Femur (tissue), 1 donor: ENCODE measurements around the gene RHBDL1.
"Not testable (repeated sequence)": the region's sequence is repeated elsewhere in the genome, so short reads cannot be mapped to it uniquely, and the experiment has no call there.

Experiments
- DNase-seq: peaks from one replicate; pipeline ENCODE4 v3.0.0-alpha.2; 2017

RHBDL1 gene

GRCh38 chr16:689175-689897 is 13.9 kb downstream of the RHBDL1 start:
- no peak for DNase-seq

- not testable (repeated sequence) for DNase-seq
Measured at GRCh38 chr16:691242-691641, 15.8 kb downstream of the RHBDL1 start.

GRCh38 chr16:692356-693108 is 17.1 kb downstream of the RHBDL1 start:
- DNase-seq = no peak

GRCh38 chr16:693364-693763 is 17.9 kb downstream of the RHBDL1 start:
- no peak for DNase-seq

DNA sequence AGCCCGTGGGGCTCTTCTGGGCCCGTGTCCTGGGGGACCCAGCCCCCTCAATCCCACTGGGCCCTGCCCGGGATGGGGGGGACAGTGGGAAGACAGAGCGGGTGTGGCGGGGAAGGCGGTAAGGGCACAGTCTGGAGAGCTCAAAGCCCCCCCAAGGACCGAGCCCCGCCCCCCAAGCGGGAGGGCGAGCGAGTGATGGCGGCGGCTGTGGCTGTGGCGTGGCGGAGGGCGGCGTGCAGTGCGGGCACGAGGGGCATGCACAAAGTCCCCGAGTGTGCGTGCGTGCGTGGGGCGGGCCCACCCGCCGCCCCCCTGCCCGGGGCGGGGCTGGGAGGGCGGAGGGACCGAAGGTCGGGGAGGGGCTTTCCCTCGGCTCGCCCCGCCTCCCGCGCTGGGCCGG is 18.3 kb downstream of the RHBDL1 start:
- DNase-seq = no peak

- no peak for DNase-seq
Measured at GRCh38 chr16:694187-694862, 18.9 kb downstream of the RHBDL1 start.

GRCh38 chr16:694863-695354 is 19.4 kb downstream of the RHBDL1 start:
- DNase-seq = no peak

DNA sequence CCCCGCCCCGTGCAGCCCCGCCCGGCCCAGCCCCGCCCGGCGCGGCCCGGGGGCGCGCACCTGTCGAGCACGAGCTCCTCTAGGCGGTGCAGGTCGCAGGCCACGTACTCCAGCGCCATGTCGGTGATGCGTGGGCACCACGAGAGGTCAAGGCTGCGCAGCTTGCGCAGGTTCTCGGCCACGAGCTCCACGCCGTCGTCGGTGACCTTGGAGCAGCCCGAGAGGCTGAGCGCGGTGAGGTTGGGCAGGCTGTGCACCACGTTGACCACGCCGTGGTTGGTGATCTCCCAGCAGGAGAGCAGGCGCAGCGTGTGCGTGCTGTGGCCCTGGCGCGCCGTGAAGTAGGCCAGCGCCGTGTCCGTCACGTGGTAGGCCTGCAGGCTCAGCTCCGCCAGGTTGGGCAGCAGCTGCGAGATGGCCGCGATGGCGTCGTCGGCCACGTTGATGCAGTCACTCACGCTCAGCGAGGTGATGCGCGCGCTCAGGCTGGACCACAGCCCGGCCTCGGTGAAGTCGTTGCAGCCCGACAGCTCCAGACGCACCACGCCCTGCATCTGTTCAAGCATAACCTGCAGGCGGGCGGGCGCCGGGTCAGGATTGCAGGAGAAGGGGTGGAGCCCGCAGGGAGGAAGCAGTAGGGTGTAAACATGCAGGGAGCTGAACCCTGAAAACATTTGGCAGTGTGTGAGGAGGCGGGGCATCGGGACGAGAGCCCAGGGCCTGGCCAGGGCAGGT is 20.1 kb downstream of the RHBDL1 start:
- DNase-seq = no peak

- no peak for DNase-seq
Measured at GRCh38 chr16:698911-699671, 23.6 kb downstream of the RHBDL1 start.

GRCh38 chr16:700684-701584 is 25.5 kb downstream of the RHBDL1 start:
- no peak for DNase-seq

DNA sequence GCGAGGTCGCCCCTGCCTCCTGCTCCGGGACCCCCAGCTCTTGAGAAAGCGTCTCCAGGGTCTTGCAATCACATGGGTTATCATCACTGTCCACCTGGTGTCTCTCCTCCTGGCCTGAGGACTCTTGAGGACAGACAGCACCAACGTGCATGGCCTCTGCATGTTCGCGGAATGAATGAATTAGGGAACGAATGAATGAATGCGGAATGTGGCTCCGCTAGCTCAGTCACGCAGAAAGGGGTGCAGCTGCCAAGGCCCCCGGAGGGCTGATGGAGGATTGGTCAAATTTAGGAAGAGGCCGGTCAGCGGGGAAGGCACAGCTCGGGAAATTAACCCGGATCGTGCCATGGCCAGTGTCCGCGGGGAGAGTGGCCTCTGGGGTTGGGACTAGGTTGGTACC is 26.9 kb downstream of the RHBDL1 start:
- DNase-seq = no peak

DNA sequence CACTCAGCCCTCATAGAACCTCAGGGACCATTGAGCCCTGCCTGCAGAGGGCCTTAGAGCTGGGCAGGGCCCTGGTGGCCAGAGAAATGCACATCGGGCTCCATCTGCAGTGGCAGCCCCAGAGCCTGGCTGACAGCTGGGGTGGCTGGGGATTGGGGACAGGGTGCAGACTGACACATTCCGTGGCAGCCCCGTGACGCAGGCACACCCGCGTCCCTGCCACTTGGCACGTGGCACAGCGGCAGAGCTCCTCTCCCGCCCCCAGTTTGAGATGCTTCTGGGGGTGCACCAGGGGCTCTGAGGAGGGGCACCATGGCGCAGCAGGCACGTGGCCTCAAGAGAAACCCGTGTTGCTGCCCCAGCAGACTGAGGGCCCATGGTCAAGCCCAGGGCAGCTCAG is 27.9 kb downstream of the RHBDL1 start:
- no peak for DNase-seq

DNA sequence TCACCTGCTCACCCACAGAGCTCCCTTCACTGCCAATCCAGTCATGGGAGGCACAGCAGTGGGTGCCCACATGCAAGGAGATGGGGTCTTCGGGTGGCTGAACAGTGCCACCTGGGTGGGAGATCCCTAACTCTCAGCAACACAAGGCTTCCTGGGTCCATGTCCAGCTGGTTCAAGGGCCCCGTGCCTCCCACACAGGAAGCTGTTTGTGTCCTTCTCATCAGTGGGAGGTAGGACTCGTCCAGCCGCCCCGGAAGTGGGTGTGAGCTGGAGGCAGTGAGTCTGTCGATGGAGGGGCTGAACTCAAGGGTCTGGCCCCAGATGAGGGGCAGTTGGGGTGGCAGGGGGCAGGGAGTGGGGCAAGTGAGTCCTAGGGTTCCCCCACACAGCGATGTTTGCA is 28.6 kb downstream of the RHBDL1 start:
- no peak for DNase-seq

- DNase-seq = no peak
Measured at GRCh38 chr16:704552-705380, 29.3 kb downstream of the RHBDL1 start.

DNA sequence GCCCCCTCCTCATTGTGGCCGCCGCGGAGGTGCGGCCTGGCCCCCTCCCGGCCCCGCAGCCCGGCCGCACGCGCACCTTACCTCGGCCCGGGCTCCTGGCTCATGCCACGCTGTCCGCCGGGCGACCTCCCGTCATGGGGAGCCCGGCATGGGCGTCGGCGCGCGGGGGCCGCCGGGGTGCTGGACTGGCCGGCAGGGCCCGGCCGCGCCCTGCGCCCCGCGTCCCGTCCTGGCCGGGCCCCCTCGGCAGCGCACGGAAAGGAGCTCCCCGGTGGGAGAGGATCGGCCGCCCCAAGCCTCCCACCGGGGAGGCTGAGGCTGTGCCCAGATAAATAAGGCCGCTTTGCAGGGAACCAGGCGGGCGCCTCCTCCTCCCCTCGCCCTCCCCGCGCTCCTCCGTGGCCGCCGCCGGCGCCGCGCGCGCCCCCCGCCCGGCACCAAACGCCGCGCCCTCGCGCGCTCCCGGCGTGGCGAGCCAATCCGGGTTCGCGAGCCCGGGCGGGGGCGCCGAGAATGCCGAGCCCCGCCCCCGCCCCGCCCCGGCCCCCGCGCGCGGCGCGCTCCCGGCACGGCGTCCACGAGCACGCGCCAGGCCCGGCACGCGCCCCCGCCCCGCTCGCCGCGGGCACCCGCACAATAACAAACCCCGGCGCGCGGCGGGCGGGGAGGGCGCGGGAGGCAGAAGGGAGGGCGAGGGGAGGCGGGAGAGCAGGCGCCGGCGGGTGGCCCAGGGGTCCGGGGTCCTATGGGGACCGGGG is 30.1 kb downstream of the RHBDL1 start, which contains the start of gene FBXL16:
FBXL16 (minus strand) TSS at position 371 of the 758 bp plus-strand sequence. CDS start 8,396 bp downstream, outside the sequence.
- DNase-seq = no peak

GRCh38 chr16:706189-707061 is 31.0 kb downstream of the RHBDL1 start:
- DNase-seq = no peak

DNA sequence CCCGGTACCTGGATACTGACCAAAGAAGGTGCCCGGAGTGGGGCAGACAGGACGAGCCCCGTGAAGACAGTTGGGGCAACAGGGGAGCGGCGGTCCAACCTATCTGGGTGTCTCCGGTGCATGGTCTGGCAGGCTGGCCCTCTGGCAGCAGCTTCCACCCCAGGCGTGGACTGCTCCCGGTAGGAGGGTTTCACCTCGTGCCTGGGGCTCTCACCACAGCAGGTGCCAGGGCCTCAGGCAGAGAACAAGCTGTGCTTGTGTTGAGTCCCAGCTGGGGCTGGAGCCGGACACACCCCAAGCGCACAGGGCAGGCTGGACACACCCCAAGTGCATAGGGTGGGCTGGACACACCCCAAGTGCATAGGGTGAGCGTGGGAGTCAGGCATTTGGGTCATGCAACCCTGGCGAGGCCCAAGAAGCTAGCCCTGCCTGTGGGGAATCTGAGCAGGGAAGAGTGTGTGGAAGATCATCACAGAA is 31.6 kb downstream of the RHBDL1 start:
- DNase-seq = no peak

- DNase-seq = no peak
Measured at GRCh38 chr16:708019-708418, 32.5 kb downstream of the RHBDL1 start.
